GM21786 (cell line): ENCODE data around the gene GDAP2.
"Not testable (repeated sequence)": the region's sequence is repeated elsewhere in the genome, so short reads cannot be mapped to it uniquely, and the experiment has no call there.

ENCODE experiments used
- ATAC-seq: cut with Tn5 transposase; IDR thresholded peaks from one replicate; pipeline ENCODE4 v1.9.1; 2021; ENCODE audit not compliant: unreplicated experiment

Gene GDAP2

DNA sequence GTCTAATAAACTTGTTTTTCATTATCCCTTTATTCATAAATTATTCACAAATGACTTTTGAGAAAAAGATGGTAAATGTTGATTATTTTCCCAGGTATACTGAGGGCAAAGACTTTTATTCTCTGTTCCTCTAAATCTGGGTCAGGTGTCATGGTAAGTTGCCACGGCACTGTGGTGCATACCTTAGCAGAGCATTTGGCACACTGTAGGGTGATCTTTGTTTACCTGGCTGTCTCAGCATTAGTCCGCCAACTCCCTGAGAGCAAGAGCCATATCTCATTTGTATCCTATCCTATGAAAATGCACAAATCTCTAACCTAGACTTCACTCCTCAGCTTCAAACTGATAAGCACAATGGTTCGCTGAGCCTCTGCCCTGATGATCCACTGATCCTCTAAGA lies 24.9 kb downstream of the GDAP2 start:
- no peak for ATAC-seq

DNA sequence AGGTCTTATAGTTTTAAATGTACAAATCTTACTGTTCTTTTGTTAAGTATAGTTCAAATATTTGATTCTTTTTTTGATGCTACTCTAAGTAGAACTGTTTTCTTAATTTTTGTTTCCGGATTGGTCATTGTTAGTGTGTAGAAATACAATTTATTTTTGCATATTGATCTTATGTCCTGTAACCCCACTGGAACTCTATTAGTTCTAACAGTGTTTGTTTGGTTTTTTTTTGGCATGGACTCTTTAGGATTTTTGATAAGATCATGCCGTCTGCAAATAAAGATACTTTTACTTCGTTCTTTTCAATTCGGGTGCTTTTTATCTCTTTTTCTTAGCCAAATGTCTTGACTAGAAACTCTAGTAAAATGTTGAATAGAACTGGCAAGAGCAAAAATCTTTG lies 26.5 kb downstream of the GDAP2 start:
- ATAC-seq: no peak

DNA sequence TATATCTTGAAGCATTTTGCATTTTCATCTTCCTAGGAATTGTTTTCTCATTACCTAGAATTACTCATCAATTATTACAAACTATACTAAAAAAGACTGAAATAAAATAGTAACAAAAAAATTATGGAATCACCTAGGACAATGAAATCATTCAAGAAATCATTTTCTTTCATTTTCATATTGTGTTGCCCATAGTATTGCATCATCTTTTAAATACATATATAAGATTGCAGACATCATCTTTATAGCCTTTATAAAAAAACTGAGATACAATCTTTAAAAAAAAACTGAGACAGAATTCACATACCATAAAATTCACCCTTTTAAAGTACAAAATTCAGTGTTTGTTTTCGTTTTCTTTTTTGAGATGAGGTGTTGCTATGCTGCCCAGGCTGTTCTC lies 29.6 kb downstream of the GDAP2 start:
- ATAC-seq: no peak

- ATAC-seq: no peak
Measured at GRCh38 chr1:117897551-117897950, 31.9 kb downstream of the GDAP2 start.

- peak; percentile 87 for ATAC-seq
Measured at GRCh38 chr1:117895482-117896114, 33.8 kb downstream of the GDAP2 start.

DNA sequence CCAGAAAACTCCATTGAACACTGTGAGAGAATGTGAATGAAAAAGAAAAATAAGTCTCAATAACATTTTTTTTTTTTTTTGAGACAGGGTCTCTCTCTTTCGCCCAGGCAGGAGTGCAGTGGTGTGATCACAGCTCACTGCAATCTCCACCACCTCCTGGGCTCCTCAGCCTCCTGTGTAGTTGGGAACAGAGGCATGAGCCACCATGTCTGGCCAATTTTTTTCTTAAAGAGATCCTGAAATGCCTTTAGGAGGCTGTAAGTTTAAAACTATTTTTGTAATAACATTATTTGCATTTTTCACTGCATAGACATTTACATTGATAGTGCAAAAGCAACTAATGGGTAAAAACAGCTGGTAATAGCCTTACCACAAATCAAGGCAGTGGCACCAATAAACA lies 35.3 kb downstream of the GDAP2 start:
- ATAC-seq: no peak

DNA sequence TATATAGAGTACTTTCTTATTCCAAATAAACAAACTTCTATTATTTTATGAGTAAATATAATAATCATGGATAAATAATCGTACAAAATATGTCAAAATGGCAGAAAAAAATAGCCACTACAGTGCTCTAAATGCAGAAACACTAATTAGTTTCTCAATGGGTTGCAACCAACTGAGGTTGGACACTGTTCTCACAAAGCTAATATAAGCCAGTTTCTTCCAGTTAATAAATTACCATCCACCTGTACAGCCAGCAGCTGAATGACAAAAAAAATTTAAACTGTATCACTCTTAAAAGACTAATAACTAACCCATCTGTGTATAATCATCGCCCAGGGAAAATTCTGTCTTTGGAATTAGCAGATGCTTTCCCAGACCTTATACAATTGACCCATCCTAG lies 36.9 kb downstream of the GDAP2 start:
- no peak for ATAC-seq

GRCh38 chr1:117890452-117890851 lies 39.0 kb downstream of the GDAP2 start:
- no peak for ATAC-seq

DNA sequence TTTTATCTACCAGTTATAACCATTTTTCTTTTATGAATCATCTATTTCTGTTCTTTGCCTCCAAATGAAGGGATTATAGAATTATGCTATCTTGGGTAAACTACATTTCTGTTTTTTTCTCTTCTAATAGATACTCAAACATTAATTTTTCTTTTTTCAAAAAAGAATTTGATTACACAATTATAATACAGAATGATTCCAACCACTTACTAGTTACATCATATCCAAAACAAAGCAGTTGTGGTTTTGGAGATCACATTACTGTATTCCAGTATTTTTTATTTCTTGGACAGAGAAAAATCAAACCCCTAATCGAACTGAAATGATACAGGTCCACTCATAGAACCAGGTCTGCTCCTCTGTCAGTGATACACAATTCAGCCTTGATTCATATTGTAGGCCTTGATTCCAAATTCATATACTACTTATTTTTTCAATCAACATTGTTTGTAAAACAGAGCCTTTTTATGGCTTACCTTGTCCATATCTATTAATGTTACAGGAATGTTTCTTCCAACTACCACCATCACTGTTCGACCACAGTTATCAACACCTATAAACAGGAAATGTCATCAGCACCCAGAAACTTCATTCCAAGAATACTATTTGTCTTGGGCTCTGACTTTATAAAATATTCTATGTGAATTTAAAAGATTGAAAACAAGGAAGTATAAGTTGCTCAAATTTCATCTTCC lies 43.2 kb downstream of the GDAP2 start:
- ATAC-seq: no peak

DNA sequence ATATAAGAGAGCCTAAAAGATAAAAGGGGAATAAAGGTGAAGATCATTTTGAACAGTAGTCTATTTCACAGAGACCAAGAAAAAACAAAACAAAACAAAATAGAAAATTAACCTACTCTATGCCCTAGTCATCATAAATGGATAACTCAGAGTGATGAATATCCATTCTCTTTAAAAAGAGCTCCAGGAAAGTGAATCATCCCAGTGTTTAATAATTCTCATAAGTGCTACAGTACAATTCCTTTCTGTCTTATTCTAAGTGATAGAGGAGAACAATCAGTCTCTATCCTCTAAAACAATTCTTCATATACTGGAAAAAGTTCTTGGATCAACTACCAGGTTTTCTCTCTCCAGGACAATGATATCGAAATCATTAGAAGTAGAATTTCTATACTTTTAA lies 45.8 kb downstream of the GDAP2 start:
- no peak for ATAC-seq

DNA sequence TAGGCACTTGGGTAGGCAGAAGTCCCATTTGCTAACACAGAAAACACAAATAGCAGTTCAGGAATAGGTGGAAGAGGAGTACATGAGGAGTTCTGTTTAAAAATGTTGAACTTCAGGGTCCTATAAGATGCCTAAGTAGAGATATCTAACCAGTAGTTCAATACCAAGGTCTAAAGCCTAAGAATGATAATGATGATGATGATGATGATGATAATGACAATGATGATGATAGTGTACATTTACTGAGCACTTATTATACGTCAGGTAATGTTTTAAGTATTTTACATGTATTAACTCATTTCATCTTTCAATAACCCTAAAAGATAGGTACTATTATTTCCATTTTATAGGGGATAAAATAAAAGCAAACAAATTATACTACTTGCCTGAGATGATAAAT lies 50.1 kb downstream of the GDAP2 start:
- no peak for ATAC-seq

GRCh38 chr1:117877823-117878222 lies 51.6 kb downstream of the GDAP2 start:
- ATAC-seq: no peak

- ATAC-seq: no peak
Measured at GRCh38 chr1:117871013-117871412, 58.4 kb downstream of the GDAP2 start.

DNA sequence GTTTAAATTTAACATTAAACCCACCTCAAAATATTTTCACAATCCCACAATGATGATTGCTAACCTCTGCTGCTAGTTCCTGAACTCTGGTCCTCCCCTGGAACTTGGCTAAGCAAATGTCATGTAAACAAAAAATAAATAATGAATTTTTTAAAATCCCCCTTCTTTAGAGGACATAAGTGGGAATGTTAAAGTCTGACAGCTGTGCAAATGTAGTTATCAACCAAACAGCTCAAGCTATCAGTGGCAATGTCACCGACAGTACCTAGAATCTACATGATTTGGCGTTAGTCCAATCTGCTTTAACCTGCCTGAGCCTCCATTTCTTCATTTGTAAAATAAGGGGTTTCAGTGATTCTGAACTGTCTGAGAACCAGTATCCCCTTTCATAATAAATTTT lies 67.7 kb downstream of the GDAP2 start:
- no peak for ATAC-seq

DNA sequence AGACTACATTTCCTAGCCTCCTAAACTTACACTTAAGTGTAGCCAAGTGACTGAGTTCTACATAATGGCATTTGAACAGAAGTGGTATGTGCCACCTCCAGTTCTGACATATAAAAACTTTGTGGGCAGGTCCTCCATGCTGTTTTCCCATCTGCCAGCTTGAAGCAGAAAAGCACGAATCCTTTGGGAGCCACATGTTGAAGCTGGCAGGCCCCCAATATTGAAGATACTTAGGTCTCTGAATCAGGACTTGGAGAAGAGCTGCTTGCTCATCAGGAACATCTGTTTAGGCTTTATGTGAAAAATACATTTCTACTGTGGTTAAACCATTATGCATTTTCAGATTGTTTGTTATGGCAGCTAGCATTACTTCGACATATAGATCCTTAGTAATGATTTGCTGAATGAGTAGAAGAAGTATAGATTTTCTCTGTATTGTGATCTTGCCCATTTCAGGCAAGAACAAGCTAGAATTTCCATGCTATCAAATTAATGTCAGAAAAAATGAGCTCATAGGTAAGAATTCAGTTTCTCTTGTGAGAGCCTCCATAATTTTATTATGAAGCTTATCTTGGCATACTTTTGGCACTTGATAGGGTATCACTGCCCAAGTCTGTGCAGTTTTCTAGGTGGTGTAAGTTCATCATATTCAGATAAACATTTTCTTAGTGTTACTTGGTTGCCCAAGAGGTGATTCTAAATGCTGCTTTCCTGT lies 68.4 kb downstream of the GDAP2 start:
- ATAC-seq: no peak

GRCh38 chr1:117859901-117860300 lies 69.5 kb downstream of the GDAP2 start:
- ATAC-seq: no peak

DNA sequence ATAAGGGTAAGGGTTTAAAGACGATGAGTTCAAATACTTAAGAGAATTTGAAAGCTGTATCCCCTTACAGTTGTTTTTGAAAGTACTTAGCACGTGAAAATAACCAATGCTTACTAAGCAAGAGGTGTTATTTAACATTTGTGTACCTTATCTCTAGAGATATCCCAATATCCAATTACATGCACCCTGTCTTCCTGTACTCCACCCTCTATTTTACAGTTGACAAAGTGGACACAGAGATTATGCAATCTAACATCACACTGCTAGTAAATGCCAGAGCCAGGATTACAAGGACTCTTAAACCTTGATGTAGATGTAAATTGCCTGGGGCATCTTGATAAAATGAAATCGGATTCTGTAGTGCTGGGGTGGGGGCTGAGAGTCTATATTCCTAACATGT lies 72.0 kb downstream of the GDAP2 start:
- no peak for ATAC-seq

GRCh38 chr1:117852853-117853553 lies 76.4 kb downstream of the GDAP2 start:
- no peak for ATAC-seq

GRCh38 chr1:117851687-117852086 lies 77.7 kb downstream of the GDAP2 start:
- ATAC-seq: no peak

- no peak for ATAC-seq
Measured at GRCh38 chr1:117846674-117847425, 82.6 kb downstream of the GDAP2 start.

DNA sequence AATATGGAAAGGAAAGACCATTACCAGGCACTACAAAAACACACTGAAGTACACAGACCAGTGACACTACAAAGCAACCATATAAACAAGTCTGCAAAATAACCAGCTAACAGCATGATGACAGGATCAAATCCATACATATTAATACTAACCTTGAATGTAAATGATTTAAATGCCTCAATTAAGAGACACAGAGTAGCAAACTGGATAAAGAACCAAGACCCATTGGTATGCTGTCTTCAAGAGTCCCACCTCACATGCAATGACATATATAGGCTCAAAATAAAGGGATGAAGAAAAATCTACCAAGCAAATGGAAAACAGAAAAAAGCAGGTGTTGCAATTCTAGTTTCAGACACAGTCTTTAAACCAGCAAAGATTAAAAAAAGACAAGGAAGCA lies 84.9 kb downstream of the GDAP2 start:
- not testable (repeated sequence) for ATAC-seq
